Liver (tissue), 9 donors: ENCODE results near the gene MBOAT1. TPM values are rescaled to one million over a fixed set of nuclear protein-coding genes. Genes with fewer than 3 reads are reported as not detected.

Experiments used
- DNase-seq: peaks from one replicate; pipeline ENCODE4 v3.0.0-alpha.2; 2017; ENCODE audit warnings: low spot score
- H3K27ac ChIP-seq, 2 donors: one replicate each; pipeline ENCODE4 v1.7.0; 2013; ENCODE audit warnings: inconsistent platforms in 2 of 2, low read length in 2 of 2, control low read depth in 1 of 2, low read depth in 1 of 2, mild to moderate bottlenecking in 1 of 2
- H3K27me3 ChIP-seq, 4 donors: one replicate each; pipeline versions ENCODE4 v1.6.1 to v1.7.0; 2013; ENCODE audit warnings: low read length in 3 of 4, inconsistent platforms in 1 of 4, mild to moderate bottlenecking in 1 of 4, moderate library complexity in 1 of 4; ENCODE audit not compliant: control insufficient read depth in 4 of 4, insufficient read depth in 4 of 4
- H3K36me3 ChIP-seq, 4 donors: one replicate each; pipeline versions ENCODE4 v1.6.1 to v1.7.0; 2013; ENCODE audit warnings: low read length in 3 of 4, mild to moderate bottlenecking in 3 of 4, low read depth in 1 of 4, moderate library complexity in 1 of 4; ENCODE audit not compliant: control insufficient read depth in 4 of 4, insufficient read depth in 3 of 4
- H3K4me1 ChIP-seq, 4 donors: one replicate each; pipeline versions ENCODE4 v1.6.1 to v1.7.0; 2013; ENCODE audit warnings: low read length in 3 of 4, mild to moderate bottlenecking in 3 of 4, moderate library complexity in 1 of 4; ENCODE audit not compliant: control insufficient read depth in 4 of 4, insufficient read depth in 4 of 4
- H3K4me3 ChIP-seq, 3 donors: one replicate each; pipeline versions ENCODE4 v1.6.1 to v1.7.0; 2013; ENCODE audit warnings: low read length in 3 of 3, control low read depth in 1 of 3, low read depth in 1 of 3, mild to moderate bottlenecking in 1 of 3
- H3K9ac ChIP-seq, 2 donors: one replicate each; pipeline ENCODE4 v1.7.0; 2013; ENCODE audit warnings: low read length in 2 of 2, mild to moderate bottlenecking in 2 of 2, moderate library complexity in 2 of 2, control low read depth in 1 of 2, low read depth in 1 of 2
- H3K9me3 ChIP-seq, 4 donors: one replicate each; pipeline versions ENCODE4 v1.6.1 to v1.7.0; 2013; ENCODE audit warnings: low read length in 3 of 4; ENCODE audit not compliant: control insufficient read depth in 4 of 4
- EGR1 ChIP-seq, 2 donors: IDR thresholded peaks; 2 replicates each; pipeline ENCODE4 v1.6.1; 2016 to 2018; ENCODE audit warnings: antibody characterized with exemption in 2 of 2, low read depth in 2 of 2
- FOXA1 ChIP-seq: IDR thresholded peaks from 2 replicates; pipeline ENCODE4 v1.6.1; 2016; ENCODE audit warnings: antibody characterized with exemption
- FOXA2 ChIP-seq: IDR thresholded peaks from 2 replicates; pipeline ENCODE4 v1.6.1; 2016; ENCODE audit warnings: antibody characterized with exemption
- JUND ChIP-seq, 2 donors: IDR thresholded peaks; 2 replicates each; pipeline ENCODE4 v1.6.1; 2016; ENCODE audit warnings: antibody characterized with exemption in 2 of 2
- MAX ChIP-seq: IDR thresholded peaks from 2 replicates; pipeline ENCODE4 v1.6.1; 2016; ENCODE audit warnings: antibody characterized with exemption
- NR2F2 ChIP-seq: IDR thresholded peaks from 2 replicates; pipeline ENCODE4 v1.6.1; 2016; ENCODE audit warnings: antibody characterized with exemption
- RAD21 ChIP-seq, 2 donors: IDR thresholded peaks; 2 replicates each; pipeline ENCODE4 v1.6.1; 2016; ENCODE audit warnings: antibody characterized with exemption in 2 of 2, mild to moderate bottlenecking in 2 of 2
- REST ChIP-seq: IDR thresholded peaks from 2 replicates; pipeline ENCODE4 v1.6.1; 2016; ENCODE audit warnings: antibody characterized with exemption, mild to moderate bottlenecking
- TAF1 ChIP-seq: conservative IDR thresholded peaks from 2 replicates; pipeline ENCODE4 v1.6.1; 2016; ENCODE audit warnings: antibody characterized with exemption, mild to moderate bottlenecking
- YY1 ChIP-seq: IDR thresholded peaks from 2 replicates; pipeline ENCODE4 v1.6.1; 2016; ENCODE audit warnings: antibody characterized with exemption, mild to moderate bottlenecking
- WGBS: extraction: QIAGEN DNeasy Blood & Tissue Kit; methylation state at CpG from one replicate; pipeline ENCODE4 v1.1.7; 2013; 5-methylcytosine and 5-hydroxymethylcytosine counted together
- polyA plus RNA-seq, 2 donors: library from polyadenylated mRNA; stranded (reverse) in 1 of 2; unstranded in 1 of 2; fragments of 200-250 nt in 1 of 2; fragments of >200 nt in 1 of 2; fragmentation: Nextera tagmentation in 1 of 2; extraction: Ambion mirVana in 1 of 2; gene quantifications; one replicate each; pipeline versions ENCODE4 v1.2.1 to v1.2.3, GENCODE V29; 2013 to 2015
- total RNA-seq, 2 donors: library from RNA; depleted of rRNA; stranded (reverse); fragments of >200 nt; gene quantifications; one replicate each; pipeline ENCODE4 v1.2.3, GENCODE V29; 2014
- TF ChIP-seq, protein P1 (sequence below): IDR thresholded peaks from 2 replicates; pipeline ENCODE4 v1.6.1; 2016; ENCODE audit warnings: antibody characterized with exemption
- donor health status: healthy.
- donor health status: healthy.
- donor health status: healthy.
- donor health status: healthy.
- donor health status: healthy.

Gene MBOAT1
- total and polyA plus RNA-seq, 4 donors, result 1.2 to 9.3 (median 3.3) TPM

GRCh38 chr6:20071998-20072397 lies 140.3 kb downstream of the MBOAT1 start (continued):
- TF ChIP-seq REST, result no peak

GRCh38 chr6:20070047-20070446 lies 142.2 kb downstream of the MBOAT1 start:
- Histone ChIP-seq H3K36me3 (no peaks in the 10 kb centered on the region), H3K9me3 (peaks cover 0 to 5% (median 3%) of the 10 kb centered on the region in 4 donors), H3K27me3 (no peaks in the 10 kb centered on the region), H3K9ac (no peak overlapping the region), H3K4me1 (no peaks in the 10 kb centered on the region), H3K4me3 (no peak overlapping the region), H3K27ac (no peak overlapping the region)
- TF ChIP-seq REST (no peak), FOXA1 (no peak), NR2F2 (no peak)
- no peak for DNase-seq
- 70% methylated on average over 3 of the region's 3 CpGs for WGBS

- Histone ChIP-seq H3K36me3 (no peaks in the 10 kb centered on the region), H3K27me3 (no peaks in the 10 kb centered on the region), H3K9ac (no peak overlapping the region), H3K9me3 (peaks cover 0 to 5% (median 2%) of the 10 kb centered on the region in 4 donors), H3K4me1 (no peaks in the 10 kb centered on the region), H3K27ac (no peak overlapping the region), H3K4me3 (no peak overlapping the region)
- 83% methylated on average over 12 of the region's 12 CpGs for WGBS
- peak; percentile 37 for DNase-seq
- no peak for TF ChIP-seq FOXA1
- TF ChIP-seq FOXA2, result no peak
- no peak for TF ChIP-seq JUND (IDR thresholded peaks at IDR 0.05)
- no peak for TF ChIP-seq YY1
- no peak for TF ChIP-seq MAX
- no peak for TF ChIP-seq NR2F2
- TF ChIP-seq EGR1 (IDR thresholded peaks at IDR 0.05; ENCODE audit: low read depth in 2 of 2), result no peak
- no peak for TF ChIP-seq TAF1
- TF ChIP-seq RAD21 (IDR thresholded peaks at IDR 0.05), result no peak
- TF ChIP-seq, protein P1, sequence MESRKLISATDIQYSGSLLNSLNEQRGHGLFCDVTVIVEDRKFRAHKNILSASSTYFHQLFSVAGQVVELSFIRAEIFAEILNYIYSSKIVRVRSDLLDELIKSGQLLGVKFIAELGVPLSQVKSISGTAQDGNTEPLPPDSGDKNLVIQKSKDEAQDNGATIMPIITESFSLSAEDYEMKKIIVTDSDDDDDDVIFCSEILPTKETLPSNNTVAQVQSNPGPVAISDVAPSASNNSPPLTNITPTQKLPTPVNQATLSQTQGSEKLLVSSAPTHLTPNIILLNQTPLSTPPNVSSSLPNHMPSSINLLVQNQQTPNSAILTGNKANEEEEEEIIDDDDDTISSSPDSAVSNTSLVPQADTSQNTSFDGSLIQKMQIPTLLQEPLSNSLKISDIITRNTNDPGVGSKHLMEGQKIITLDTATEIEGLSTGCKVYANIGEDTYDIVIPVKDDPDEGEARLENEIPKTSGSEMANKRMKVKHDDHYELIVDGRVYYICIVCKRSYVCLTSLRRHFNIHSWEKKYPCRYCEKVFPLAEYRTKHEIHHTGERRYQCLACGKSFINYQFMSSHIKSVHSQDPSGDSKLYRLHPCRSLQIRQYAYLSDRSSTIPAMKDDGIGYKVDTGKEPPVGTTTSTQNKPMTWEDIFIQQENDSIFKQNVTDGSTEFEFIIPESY, result no peak
Measured at GRCh38 chr6:20069021-20069522, 143.2 kb downstream of the MBOAT1 start.
